Esophagus squamous epithelium (tissue), 4 donors: ENCODE data around the gene CHST14.

Source experiments
- CTCF ChIP-seq, 6 experiments: fragments of 450-650 bp in 4 of 6; fragments of 200-600 bp in 2 of 6; sonication (generic) in 2 of 6; IDR thresholded peaks; one replicate each; pipeline ENCODE4 v1.5.1; 2016 to 2019; ENCODE audit warnings: antibody characterized with exemption in 6 of 6, mild to moderate bottlenecking in 4 of 6, moderate library complexity in 4 of 6
- POLR2A ChIP-seq, 4 donors: fragments of 450-650 bp; IDR thresholded peaks; one replicate each; pipeline ENCODE4 v1.6.1; 2017; ENCODE audit warnings: antibody characterized with exemption in 4 of 4, mild to moderate bottlenecking in 4 of 4, moderate library complexity in 3 of 4

- no peak for TF ChIP-seq CTCF (IDR thresholded peaks at IDR 0.05)
- no peak for TF ChIP-seq POLR2A (IDR thresholded peaks at IDR 0.05)
Observed at GRCh38 chr15:40439960-40440742, 30.6 kb upstream of the CHST14 start.
